Activated T-cell treated with anti-CD3 and anti-CD28 coated beads, Interleukin-2, amount 50 U/mL, for 24 hours (primary cell): Measurements from ENCODE around the gene FFAR4.
"Not testable (repeated sequence)": the region's sequence is repeated elsewhere in the genome, so short reads cannot be mapped to it uniquely, and the experiment has no call there.

Experiments used
- DNase-seq: peaks from one replicate; pipeline ENCODE4 v3.0.0-alpha.2; 2020
- H3K27ac Mint-ChIP-seq: 2 replicates; pipeline ENCODE4 v1.8.0; 2020; ENCODE audit warnings: mild to moderate bottlenecking, mixed read lengths
- H3K27me3 Mint-ChIP-seq: 2 replicates; pipeline ENCODE4 v1.8.0; 2020; ENCODE audit warnings: mixed read lengths
- H3K36me3 Mint-ChIP-seq: 2 replicates; pipeline ENCODE4 v1.8.0; 2020; ENCODE audit warnings: low read depth, mixed read lengths
- H3K4me1 Mint-ChIP-seq: 2 replicates; pipeline ENCODE4 v1.8.0; 2020; ENCODE audit warnings: low read depth, mixed read lengths
- H3K4me3 Mint-ChIP-seq: 2 replicates; pipeline ENCODE4 v1.8.0; 2020; ENCODE audit warnings: mild to moderate bottlenecking, moderate library complexity, mixed read lengths
- H3K9me3 Mint-ChIP-seq: 2 replicates; pipeline ENCODE4 v1.8.0; 2020; ENCODE audit warnings: mixed read lengths

The FFAR4 gene

GRCh38 chr10:93566435-93567276, at the start of gene FFAR4:
Gene FFAR4, plus strand, starts transcription at chr10:93566665. Its CDS starts 56 bp downstream, at chr10:93566721.
- H3K9me3 Mint-ChIP-seq: no peaks in the 10 kb centered on the region
- H3K4me1 Mint-ChIP-seq: peaks cover 7% of the 10 kb centered on the region
- H3K27me3 Mint-ChIP-seq: peaks cover 73% of the 10 kb centered on the region
- no peak within 1 kb of the TSS for H3K4me3 Mint-ChIP-seq
- no peaks in the 10 kb centered on the region for H3K36me3 Mint-ChIP-seq
- H3K27ac Mint-ChIP-seq: no peak within 1 kb of the TSS
- no peak for DNase-seq

GRCh38 chr10:93518531-93518930, 47.9 kb upstream of the FFAR4 start:
- Mint-ChIP-seq H3K4me3 (no peak overlapping the region), H3K27me3 (no peaks in the 10 kb centered on the region), H3K9me3 (no peaks in the 10 kb centered on the region), H3K4me1 (peaks cover 2% of the 10 kb centered on the region), H3K27ac (no peak overlapping the region), H3K36me3 (peaks cover 77% of the 10 kb centered on the region)
- DNase-seq: no peak

- H3K27ac Mint-ChIP-seq: no peak overlapping the region
- H3K4me1 Mint-ChIP-seq: no peaks in the 10 kb centered on the region
- no peaks in the 10 kb centered on the region for H3K9me3 Mint-ChIP-seq
- no peak overlapping the region for H3K4me3 Mint-ChIP-seq
- H3K27me3 Mint-ChIP-seq: peaks cover 21% of the 10 kb centered on the region
- DNase-seq: no peak
- H3K36me3 Mint-ChIP-seq: no peaks in the 10 kb centered on the region
Observed at GRCh38 chr10:93535293-93535692, 31.2 kb upstream of the FFAR4 start.

- not testable (repeated sequence) for H3K27ac Mint-ChIP-seq, H3K4me3 Mint-ChIP-seq, H3K36me3 Mint-ChIP-seq, H3K4me1 Mint-ChIP-seq, DNase-seq, H3K9me3 Mint-ChIP-seq
- peaks cover 18% of the 10 kb centered on the region for H3K27me3 Mint-ChIP-seq
Observed at GRCh38 chr10:93540871-93541270, 25.6 kb upstream of the FFAR4 start.

GRCh38 chr10:93541402-93542357, 24.8 kb upstream of the FFAR4 start:
- H3K27me3 Mint-ChIP-seq: peaks cover 13% of the 10 kb centered on the region
- H3K4me1 Mint-ChIP-seq: no peaks in the 10 kb centered on the region
- H3K27ac Mint-ChIP-seq: no peak overlapping the region
- no peaks in the 10 kb centered on the region for H3K9me3 Mint-ChIP-seq
- no peak overlapping the region for H3K4me3 Mint-ChIP-seq
- no peaks in the 10 kb centered on the region for H3K36me3 Mint-ChIP-seq
- no peak for DNase-seq

GRCh38 chr10:93542358-93542791, 24.1 kb upstream of the FFAR4 start:
- H3K4me3 Mint-ChIP-seq: no peak overlapping the region
- H3K27ac Mint-ChIP-seq: no peak overlapping the region
- peaks cover 13% of the 10 kb centered on the region for H3K27me3 Mint-ChIP-seq
- H3K9me3 Mint-ChIP-seq: no peaks in the 10 kb centered on the region
- H3K36me3 Mint-ChIP-seq: no peaks in the 10 kb centered on the region
- H3K4me1 Mint-ChIP-seq: no peaks in the 10 kb centered on the region
- no peak for DNase-seq

GRCh38 chr10:93546995-93547394, 19.5 kb upstream of the FFAR4 start:
- H3K27me3 Mint-ChIP-seq, DNase-seq, H3K9me3 Mint-ChIP-seq, H3K36me3 Mint-ChIP-seq, H3K4me3 Mint-ChIP-seq, H3K27ac Mint-ChIP-seq, H3K4me1 Mint-ChIP-seq: not testable (repeated sequence)

GRCh38 chr10:93547522-93547921, 18.9 kb upstream of the FFAR4 start:
- no peak for DNase-seq
- H3K9me3 Mint-ChIP-seq: no peaks in the 10 kb centered on the region
- no peak overlapping the region for H3K27ac Mint-ChIP-seq
- H3K4me3 Mint-ChIP-seq: no peak overlapping the region
- peaks cover 5% of the 10 kb centered on the region for H3K27me3 Mint-ChIP-seq
- no peaks in the 10 kb centered on the region for H3K36me3 Mint-ChIP-seq
- no peaks in the 10 kb centered on the region for H3K4me1 Mint-ChIP-seq

GRCh38 chr10:93548376-93549071, 17.9 kb upstream of the FFAR4 start:
- Mint-ChIP-seq H3K27me3 (peaks cover 5% of the 10 kb centered on the region), H3K4me3 (no peak overlapping the region)
- DNase-seq: no peak

GRCh38 chr10:93550606-93551005, 15.9 kb upstream of the FFAR4 start:
- Mint-ChIP-seq H3K9me3 (no peaks in the 10 kb centered on the region), H3K4me3 (no peak overlapping the region)
- DNase-seq: no peak

More at GRCh38 chr10:93548376-93549071, 17.9 kb upstream of the FFAR4 start:
- Mint-ChIP-seq H3K36me3 (no peaks in the 10 kb centered on the region), H3K9me3 (no peaks in the 10 kb centered on the region), H3K4me1 (no peaks in the 10 kb centered on the region), H3K27ac (no peak overlapping the region)

GRCh38 chr10:93552780-93553179, 13.7 kb upstream of the FFAR4 start:
- Mint-ChIP-seq H3K4me1 (no peaks in the 10 kb centered on the region), H3K9me3 (no peaks in the 10 kb centered on the region), H3K4me3 (no peak overlapping the region), H3K27me3 (peaks cover 9% of the 10 kb centered on the region), H3K27ac (no peak overlapping the region), H3K36me3 (no peaks in the 10 kb centered on the region)
- DNase-seq: no peak

More at GRCh38 chr10:93550606-93551005, 15.9 kb upstream of the FFAR4 start:
- Mint-ChIP-seq H3K4me1 (no peaks in the 10 kb centered on the region), H3K27ac (no peak overlapping the region), H3K27me3 (peaks cover 5% of the 10 kb centered on the region), H3K36me3 (no peaks in the 10 kb centered on the region)

GRCh38 chr10:93553482-93554315, 12.8 kb upstream of the FFAR4 start:
- Mint-ChIP-seq H3K27ac (no peak overlapping the region), H3K36me3 (no peaks in the 10 kb centered on the region), H3K4me1 (no peaks in the 10 kb centered on the region), H3K9me3 (no peaks in the 10 kb centered on the region), H3K27me3 (peaks cover 7% of the 10 kb centered on the region), H3K4me3 (no peak overlapping the region)
- DNase-seq: no peak

- no peaks in the 10 kb centered on the region for H3K36me3 Mint-ChIP-seq
- DNase-seq: no peak
- no peak overlapping the region for H3K4me3 Mint-ChIP-seq
- no peaks in the 10 kb centered on the region for H3K4me1 Mint-ChIP-seq
- peaks cover 7% of the 10 kb centered on the region for H3K27me3 Mint-ChIP-seq
- H3K9me3 Mint-ChIP-seq: no peaks in the 10 kb centered on the region
- no peak overlapping the region for H3K27ac Mint-ChIP-seq
Observed at GRCh38 chr10:93554316-93554663, 12.2 kb upstream of the FFAR4 start.
